Smooth muscle cell (in vitro differentiated cells): Measurements from ENCODE around the gene ZNF322. TPM values are rescaled to one million over a fixed set of nuclear protein-coding genes. Genes with fewer than 3 reads are reported as not detected.

ENCODE experiments used
- DNase-seq: peaks from one replicate; lab custom pipeline; 2025; ENCODE audit not compliant: unreplicated experiment; lab: John Stamatoyannopoulos, UW
- H2AFZ ChIP-seq: fragments of 200-600 bp; sonication (generic); 2 replicates; pipeline ENCODE4 v1.6.0; 2016; ENCODE audit warnings: antibody characterized with exemption, low read depth, mild to moderate bottlenecking
- H3F3A ChIP-seq: fragments of 200-600 bp; sonication (generic); 2 replicates; pipeline ENCODE4 v1.6.0; 2017; ENCODE audit warnings: antibody characterized with exemption, low read depth
- H3K27ac ChIP-seq: fragments of 200-600 bp; sonication (generic); 2 replicates; pipeline ENCODE4 v1.5.1; 2016; ENCODE audit warnings: low read depth, mild to moderate bottlenecking
- H3K27me3 ChIP-seq: fragments of 200-600 bp; sonication (generic); 2 replicates; pipeline ENCODE4 v1.6.1; 2016; ENCODE audit warnings: low read depth, mild to moderate bottlenecking
- H3K36me3 ChIP-seq: fragments of 200-600 bp; sonication (generic); 2 replicates; pipeline ENCODE4 v1.5.1; 2016; ENCODE audit warnings: low read depth
- H3K4me1 ChIP-seq: fragments of 200-600 bp; sonication (generic); 2 replicates; pipeline ENCODE4 v1.5.1; 2016; ENCODE audit warnings: low read depth
- H3K4me2 ChIP-seq: fragments of 200-600 bp; sonication (generic); 2 replicates; pipeline ENCODE4 v1.6.0; 2016; ENCODE audit warnings: mild to moderate bottlenecking
- H3K4me3 ChIP-seq: fragments of 200-600 bp; sonication (generic); 2 replicates; pipeline ENCODE4 v1.5.1; 2016; ENCODE audit warnings: mild to moderate bottlenecking
- H3K79me2 ChIP-seq: fragments of 200-600 bp; sonication (generic); 2 replicates; pipeline ENCODE4 v1.6.0; 2016; ENCODE audit warnings: low read depth, mild to moderate bottlenecking
- H3K9ac ChIP-seq: fragments of 200-600 bp; sonication (generic); 2 replicates; pipeline ENCODE4 v1.6.0; 2016; ENCODE audit warnings: low read depth
- H3K9me3 ChIP-seq: fragments of 200-600 bp; sonication (generic); replicated peaks from 2 replicates; pipeline ENCODE4 v1.5.1; 2016; ENCODE audit warnings: low read depth
- H4K20me1 ChIP-seq: fragments of 200-600 bp; sonication (generic); 2 replicates; pipeline ENCODE4 v1.6.0; 2016; ENCODE audit warnings: low read depth
- CTCF ChIP-seq: fragments of 200-600 bp; sonication (generic); IDR thresholded peaks from 2 replicates; pipeline ENCODE4 v1.5.1; 2017; ENCODE audit warnings: borderline replicate concordance, mild to moderate bottlenecking, antibody characterized with exemption; ENCODE audit not compliant: insufficient read depth, poor library complexity, severe bottlenecking
- WGBS: methylation state at CpG from one replicate; pipeline ENCODE4 v1.1.7; 2016; ENCODE audit warnings: low lambda C conversion rate; 5-methylcytosine and 5-hydroxymethylcytosine counted together
- polyA plus RNA-seq: library from polyadenylated mRNA; unstranded; fragments of >200 nt; fragmentation: Nextera tagmentation; extraction: Ambion mirVana; gene quantifications from 2 replicates; pipeline ENCODE4 v1.2.1, GENCODE V29; 2016
- total RNA-seq: library from RNA; depleted of rRNA; stranded (reverse); fragments of >200 nt; gene quantifications from 2 replicates; pipeline ENCODE4 v1.2.3, GENCODE V29; 2014

Gene ZNF322
- total and polyA plus RNA-seq, 2 experiments from 2014 or later = 13.7 to 23.9 TPM

GRCh38 chr6:26598267-26598666, 61.3 kb downstream of the ZNF322 start:
- TF ChIP-seq CTCF = no peak
- H3K4me3 ChIP-seq = no peak overlapping the region
- 97% methylated on average over 22 of the region's 22 CpGs for WGBS

GRCh38 chr6:26597821-26598220, 61.7 kb downstream of the ZNF322 start:
- Histone ChIP-seq H3K4me2 (peak overlapping the region; percentile 100), H3K9ac (peak overlapping the region; percentile 96), H2AFZ (no peak overlapping the region), H3K36me3 (no peaks in the 10 kb centered on the region), H3K4me3 (peak overlapping the region; percentile 99), H3K4me1 (peaks cover 8% of the 10 kb centered on the region), H3K79me2 (peaks cover 17% of the 10 kb centered on the region), H3K27me3 (no peaks in the 10 kb centered on the region), H3K27ac (no peak overlapping the region), H4K20me1 (no peaks in the 10 kb centered on the region), H3F3A (no peaks in the 10 kb centered on the region), H3K9me3 (no peaks in the 10 kb centered on the region)
- WGBS = 83% methylated on average over 18 of the region's 21 CpGs
- no peak for TF ChIP-seq CTCF
- no peak for DNase-seq

More at GRCh38 chr6:26598267-26598666, 61.3 kb downstream of the ZNF322 start:
- Histone ChIP-seq H4K20me1 (no peaks in the 10 kb centered on the region), H3F3A (no peaks in the 10 kb centered on the region), H3K36me3 (no peaks in the 10 kb centered on the region), H3K27ac (no peak overlapping the region), H3K4me2 (peak overlapping the region; percentile 100), H3K9ac (no peak overlapping the region), H3K4me1 (peaks cover 8% of the 10 kb centered on the region), H3K79me2 (peaks cover 17% of the 10 kb centered on the region), H3K9me3 (no peaks in the 10 kb centered on the region), H2AFZ (no peak overlapping the region), H3K27me3 (no peaks in the 10 kb centered on the region)
- no peak for DNase-seq

- Histone ChIP-seq H3K4me3 (peak overlapping the region; percentile 99), H2AFZ (peak overlapping the region; percentile 96), H3K27ac (peak overlapping the region; percentile 77), H3K9me3 (no peaks in the 10 kb centered on the region), H4K20me1 (no peaks in the 10 kb centered on the region), H3K36me3 (no peaks in the 10 kb centered on the region), H3K4me1 (peaks cover 8% of the 10 kb centered on the region), H3K27me3 (no peaks in the 10 kb centered on the region), H3K79me2 (peaks cover 17% of the 10 kb centered on the region), H3F3A (no peaks in the 10 kb centered on the region), H3K9ac (peak overlapping the region; percentile 96), H3K4me2 (peak overlapping the region; percentile 100)
- DNase-seq = no peak
- 16% methylated on average over 10 of the region's 10 CpGs for WGBS
- no peak for TF ChIP-seq CTCF
Measured at GRCh38 chr6:26597389-26597766, 62.2 kb downstream of the ZNF322 start.
